Activated B cell treated with CpG ODN at 0.5 μM for 24 hours (primary cell): Measurements from ENCODE around the gene CAMK2D. TPM values are rescaled to one million over a fixed set of nuclear protein-coding genes. Genes with fewer than 3 reads are reported as not detected.

Experiments
- ATAC-seq: fragments of 200-7000 bp; cut with Tn5 transposase; one replicate; pipeline ENCODE4 v1.10.0; 2021; ENCODE audit warnings: low read depth, mild to moderate bottlenecking, moderate library complexity
- CTCF ChIA-PET: fragments of 350-600 bp; sonication (Branson Sonifier 250); formaldehyde crosslinking; loops from one replicate; lab custom pipeline; 2021; ENCODE audit warnings: antibody characterized with exemption; lab: Charles Lee
- POLR2A ChIA-PET: fragments of 350-600 bp; sonication (Branson Sonifier 250); formaldehyde crosslinking; loops from one replicate; lab custom pipeline; 2021; ENCODE audit warnings: antibody characterized with exemption; lab: Charles Lee
- DNase-seq: peaks from one replicate; pipeline ENCODE4 v3.0.0; 2022
- H3K27ac Mint-ChIP-seq: one replicate; pipeline ENCODE4 v1.8.0; 2020; ENCODE audit warnings: mixed read lengths
- H3K27me3 Mint-ChIP-seq: one replicate; pipeline ENCODE4 v1.8.0; 2021; ENCODE audit warnings: mixed read lengths
- H3K36me3 Mint-ChIP-seq: one replicate; pipeline ENCODE4 v1.8.0; 2021; ENCODE audit warnings: low read depth, mixed read lengths
- H3K4me1 Mint-ChIP-seq: one replicate; pipeline ENCODE4 v1.8.0; 2021; ENCODE audit warnings: mixed read lengths
- H3K4me3 Mint-ChIP-seq: one replicate; pipeline ENCODE4 v1.8.0; 2020; ENCODE audit warnings: mild to moderate bottlenecking, mixed read lengths
- H3K9me3 Mint-ChIP-seq: one replicate; pipeline ENCODE4 v1.8.0; 2020; ENCODE audit warnings: mixed read lengths
- CTCF ChIP-seq: fragments of 200-600 bp; IDR thresholded peaks from one replicate; pipeline ENCODE4 v1.8.0; 2022; ENCODE audit warnings: antibody characterized with exemption, mild to moderate bottlenecking
- intact Hi-C: fragments of 100-400 bp; cut with micrococcal nuclease; formaldehyde crosslinking; loops from one replicate; pipeline ENCODE4 v1.15.1; 2024
- total RNA-seq: library from RNA; stranded (reverse); gene quantifications from 2 replicates; pipeline ENCODE4 v1.2.3, GENCODE V29; 2022

CAMK2D gene
- total RNA-seq, 1 donor from 2014 or later: 72.9 TPM

- no peak overlapping the region for H3K4me3 Mint-ChIP-seq
- TF ChIP-seq CTCF: no peak
- H3K36me3 Mint-ChIP-seq: peaks cover 51% of the 10 kb centered on the region
- CTCF ChIA-PET: interaction anchor here (1.7 kb wide), 1 partner anchor 128 kb away, joined by 5 read pairs; no protein-coding TSS in a partner anchor
- no peaks in the 10 kb centered on the region for H3K27me3 Mint-ChIP-seq
- intact Hi-C loops: no loop called here
- POLR2A ChIA-PET: interaction anchor here (1.8 kb wide), 1 partner anchor 85 kb away, joined by 5 read pairs; no protein-coding TSS in a partner anchor
- H3K9me3 Mint-ChIP-seq: no peaks in the 10 kb centered on the region
- peaks cover 62% of the 10 kb centered on the region for H3K4me1 Mint-ChIP-seq
- DNase-seq (no peak), ATAC-seq (no peak)
- no peak overlapping the region for H3K27ac Mint-ChIP-seq
Observed at GRCh38 chr4:113675731-113676697, 85.5 kb downstream of the CAMK2D start.

GRCh38 chr4:113674733-113675132 lies 86.8 kb downstream of the CAMK2D start:
- peaks cover 57% of the 10 kb centered on the region for H3K4me1 Mint-ChIP-seq
- POLR2A ChIA-PET: interaction anchor here (1.1 to 2.6 kb wide), 3 partner anchors 70 to 127 kb away, joined by 3 to 10 read pairs (median 6); no protein-coding TSS in a partner anchor
- no peak overlapping the region for H3K27ac Mint-ChIP-seq

GRCh38 chr4:113674251-113674650 lies 87.3 kb downstream of the CAMK2D start:
- no peak for ATAC-seq
- no peak for TF ChIP-seq CTCF
- intact Hi-C loops: no loop called here
- peaks cover 47% of the 10 kb centered on the region for H3K36me3 Mint-ChIP-seq
- DNase-seq: no peak
- no peak overlapping the region for H3K27ac Mint-ChIP-seq
- POLR2A ChIA-PET: interaction anchor here (1.1 to 2.6 kb wide), 4 partner anchors 37 to 127 kb away, joined by 3 to 10 read pairs (median 5); no protein-coding TSS in a partner anchor
- no peaks in the 10 kb centered on the region for H3K9me3 Mint-ChIP-seq
- CTCF ChIA-PET: interaction anchor here (1.2 to 2.4 kb wide), 5 partner anchors 10 to 127 kb away, joined by 3 to 17 read pairs (median 5); no protein-coding TSS in a partner anchor
- H3K4me3 Mint-ChIP-seq: no peak overlapping the region
- H3K27me3 Mint-ChIP-seq: no peaks in the 10 kb centered on the region
- H3K4me1 Mint-ChIP-seq: peaks cover 56% of the 10 kb centered on the region

More at GRCh38 chr4:113674733-113675132, 86.8 kb downstream of the CAMK2D start:
- no peak overlapping the region for H3K4me3 Mint-ChIP-seq
- no peaks in the 10 kb centered on the region for H3K27me3 Mint-ChIP-seq
- ATAC-seq (no peak), DNase-seq (no peak)
- no peak for TF ChIP-seq CTCF
- CTCF ChIA-PET: interaction anchor here (1.2 to 2.4 kb wide), 2 partner anchors 117 to 127 kb away, joined by 3 to 17 read pairs; no protein-coding TSS in a partner anchor
- H3K9me3 Mint-ChIP-seq: no peaks in the 10 kb centered on the region
- H3K36me3 Mint-ChIP-seq: peaks cover 44% of the 10 kb centered on the region
- intact Hi-C loops: no loop called here

- TF ChIP-seq CTCF: no peak
- Mint-ChIP-seq H3K27me3 (no peaks in the 10 kb centered on the region), H3K27ac (peak overlapping the region; percentile 53), H3K4me3 (peak overlapping the region; percentile 41), H3K36me3 (peaks cover 42% of the 10 kb centered on the region), H3K4me1 (peaks cover 54% of the 10 kb centered on the region), H3K9me3 (no peaks in the 10 kb centered on the region)
- intact Hi-C loops: loop anchor here (1.0 to 2.0 kb wide), 4 partner anchors 9 to 126 kb away; no protein-coding TSS in a partner anchor
- CTCF ChIA-PET: interaction anchor here (0.9 to 2.4 kb wide), 10 partner anchors 10 to 128 kb away, joined by 3 to 17 read pairs (median 4); no protein-coding TSS in a partner anchor
- DNase-seq (peak; percentile 14), ATAC-seq (peak; percentile 95)
- POLR2A ChIA-PET: interaction anchor here (0.5 to 2.6 kb wide), 7 partner anchors 11 to 126 kb away, joined by 3 to 10 read pairs (median 4); no protein-coding TSS in a partner anchor
Observed at GRCh38 chr4:113673450-113673849, 88.1 kb downstream of the CAMK2D start.
